Stimulated activated CD4-positive, alpha-beta T cell treated with anti-CD3 and anti-CD28 coated beads, Interleukin-4, amount 100 ng/mL, for 24 hours (primary cell): Measurements from ENCODE around the gene RIPOR1.
"Not testable (repeated sequence)": the region's sequence is repeated elsewhere in the genome, so short reads cannot be mapped to it uniquely, and the experiment has no call there.

Source experiments
- DNase-seq: peaks from one replicate; pipeline ENCODE4 v3.0.0-alpha.2; 2020

The RIPOR1 gene

DNA sequence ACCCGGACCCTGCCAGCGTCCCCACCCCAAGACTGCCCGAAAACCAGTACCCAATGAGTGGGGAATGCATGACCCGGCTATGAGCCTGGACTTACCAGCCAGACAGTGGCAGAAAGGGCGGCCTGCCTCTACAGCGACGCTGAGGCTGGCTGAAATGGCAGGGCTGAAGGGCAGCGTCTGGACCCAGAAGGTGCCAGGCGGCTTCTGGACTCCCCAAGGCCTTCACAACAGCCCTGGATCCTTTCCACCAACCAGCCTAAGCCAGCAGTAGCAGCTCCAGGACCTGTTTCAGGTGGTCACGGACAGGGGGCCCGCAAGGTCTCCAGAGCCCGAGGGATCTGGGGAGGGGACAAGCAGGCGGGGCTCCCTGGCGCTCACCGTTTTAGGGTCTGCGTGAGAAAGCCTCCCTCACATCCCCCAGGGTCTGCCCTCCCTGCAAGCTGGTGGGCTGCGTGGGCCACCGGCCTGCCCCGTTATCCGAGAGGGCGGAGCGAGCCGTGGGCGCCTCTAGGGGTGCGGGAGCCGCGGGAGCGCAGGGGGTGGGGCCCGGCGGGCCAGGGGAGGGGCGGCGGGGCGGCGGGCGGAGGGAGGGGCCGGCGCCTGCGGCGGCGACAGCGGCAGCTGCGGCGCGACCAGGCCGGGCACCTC is at the start of gene RIPOR1:
RIPOR1 (plus strand) TSS at position 608 of the 648 bp plus-strand sequence. CDS start 9,618 bp downstream, outside the sequence.
- DNase-seq, result peak; percentile 49

- DNase-seq, result peak; percentile 99
Observed at GRCh38 chr16:67480833-67481560, 47.6 kb upstream of the RIPOR1 start, which contains the start of gene ATP6V0D1. ATP6V0D1 (minus strand) TSS chr16:67481157; CDS start chr16:67481086, 71 bp downstream.

DNA sequence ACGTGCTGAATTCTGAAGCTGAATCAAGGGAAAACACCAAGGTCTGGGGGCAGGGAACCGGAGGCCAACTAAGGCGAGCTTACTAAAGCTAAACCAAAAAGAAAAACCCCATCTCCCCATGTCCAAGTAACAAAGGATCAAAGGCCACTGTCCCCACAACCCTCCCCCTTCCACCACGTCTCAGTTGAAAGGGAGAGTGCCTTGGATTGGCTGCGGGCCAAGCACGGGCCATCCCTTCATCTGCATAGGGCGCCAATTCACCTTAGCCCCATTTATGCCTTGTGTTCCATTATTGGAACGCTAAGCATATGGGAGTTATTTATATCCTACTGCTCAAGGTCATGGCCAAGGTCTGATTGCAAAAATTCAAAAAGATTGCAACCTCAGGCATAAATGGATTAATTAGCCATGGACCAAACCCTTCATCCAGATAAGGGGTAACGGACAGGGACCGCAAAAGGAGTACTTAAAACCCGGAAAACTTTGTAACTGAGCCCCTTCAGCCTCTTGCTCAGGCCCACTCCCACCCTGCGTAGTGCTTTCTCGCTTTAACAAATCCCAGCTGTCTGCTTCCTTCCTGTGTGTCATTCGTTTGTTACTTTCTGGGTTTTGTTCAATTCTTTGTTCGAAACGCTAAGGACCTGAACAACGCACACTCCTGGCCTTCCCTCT is 46.9 kb upstream of the RIPOR1 start:
- DNase-seq, result peak; percentile 52

GRCh38 chr16:67482233-67482924 is 46.2 kb upstream of the RIPOR1 start:
- DNase-seq, result peak; percentile 6

DNA sequence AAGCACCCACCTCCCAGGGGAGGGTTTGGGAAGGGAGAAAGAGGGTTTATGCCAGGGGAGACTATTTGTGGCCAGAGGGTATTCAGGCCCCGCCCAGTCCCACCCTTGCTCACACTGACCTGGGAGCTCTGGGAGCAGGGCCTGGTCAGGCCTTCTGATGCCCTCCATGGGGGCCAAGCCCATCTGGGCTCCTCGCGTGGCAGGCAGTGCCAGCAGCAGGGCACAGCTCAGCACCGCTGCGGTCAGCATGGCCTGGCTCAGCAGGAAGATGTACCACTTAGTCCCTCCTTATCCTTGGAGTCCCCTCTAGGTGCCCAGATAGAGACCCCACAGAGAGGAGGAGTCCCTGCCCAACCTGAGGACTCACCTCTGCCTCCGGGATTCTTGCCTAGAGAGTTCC is 45.5 kb upstream of the RIPOR1 start, which contains the start of gene AGRP:
AGRP (minus strand) TSS at position 398 of the 400 bp plus-strand sequence; CDS start at position 249, 149 bp downstream.
- DNase-seq, result no peak

GRCh38 chr16:67483731-67484525 is 44.7 kb upstream of the RIPOR1 start:
- no peak for DNase-seq

DNA sequence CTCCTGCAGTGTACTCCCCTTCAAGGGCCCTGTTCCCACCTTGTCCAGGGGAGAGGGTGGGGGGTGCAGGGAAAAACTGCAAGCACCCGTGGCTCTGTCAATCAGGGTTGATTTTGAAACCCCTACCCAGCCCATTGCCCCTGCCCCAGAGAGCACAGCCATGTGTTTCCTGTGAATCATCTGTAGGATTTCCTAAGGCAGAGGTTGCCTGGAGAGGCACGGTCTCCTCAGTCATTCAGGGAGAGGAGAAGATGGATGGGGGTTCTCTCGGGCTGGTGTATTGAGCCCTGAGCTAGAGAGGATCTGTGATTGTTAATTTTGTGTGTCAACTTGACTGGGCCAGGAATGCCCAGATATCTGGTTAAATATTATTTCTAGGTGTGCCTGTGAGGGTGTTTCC is 41.8 kb upstream of the RIPOR1 start:
- DNase-seq, result no peak

DNA sequence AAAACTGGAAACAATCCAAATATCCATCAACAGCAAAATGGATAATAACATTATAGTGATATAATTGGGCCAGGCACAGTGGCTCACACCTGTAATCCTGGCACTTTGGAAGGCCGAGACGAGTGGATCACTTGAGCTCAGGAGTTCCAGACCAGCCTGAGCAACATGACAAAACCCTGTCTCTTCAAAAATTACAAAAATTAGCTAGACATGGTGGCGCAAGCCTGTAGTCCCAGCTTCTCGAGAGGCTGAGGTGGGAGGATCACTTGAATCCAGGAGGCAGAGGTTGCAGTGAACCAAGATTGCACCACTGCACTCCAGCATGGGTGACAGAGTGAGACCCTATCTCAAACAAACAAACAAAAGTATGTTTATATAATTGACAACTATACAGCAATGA is 41.1 kb upstream of the RIPOR1 start:
- not testable (repeated sequence) for DNase-seq

DNA sequence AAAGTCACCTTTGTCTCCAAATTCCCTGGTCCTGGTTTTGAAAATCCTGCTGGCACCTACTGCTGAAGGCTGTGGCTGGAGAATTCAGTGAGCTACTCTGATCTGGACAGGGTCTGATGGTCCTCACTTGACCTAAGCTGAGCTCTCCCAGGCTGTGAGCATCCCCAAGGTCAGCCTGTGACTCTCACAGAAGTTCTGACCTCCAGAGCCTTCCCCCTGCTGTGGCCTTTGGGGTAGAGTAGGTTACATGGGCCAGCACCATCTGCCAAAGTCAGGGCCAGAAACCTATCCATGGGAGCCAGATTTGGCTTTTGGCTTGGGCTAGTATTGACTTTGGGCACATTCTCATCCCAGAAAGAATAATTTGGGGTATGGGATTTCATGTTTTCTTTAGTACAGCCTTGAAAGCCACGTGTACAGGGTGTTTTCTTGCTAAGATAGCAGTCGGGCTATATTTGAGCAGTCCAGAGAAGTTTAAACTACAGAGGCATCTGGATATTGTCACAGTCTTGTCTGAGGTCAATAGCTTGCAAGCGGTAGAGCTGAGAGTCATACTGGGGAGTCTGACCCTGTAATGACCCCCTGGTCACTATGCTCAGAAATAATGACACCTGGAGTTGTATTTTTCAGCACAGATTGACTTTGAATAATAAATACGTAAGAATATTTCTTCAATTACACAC is 39.1 kb upstream of the RIPOR1 start:
- no peak for DNase-seq

DNA sequence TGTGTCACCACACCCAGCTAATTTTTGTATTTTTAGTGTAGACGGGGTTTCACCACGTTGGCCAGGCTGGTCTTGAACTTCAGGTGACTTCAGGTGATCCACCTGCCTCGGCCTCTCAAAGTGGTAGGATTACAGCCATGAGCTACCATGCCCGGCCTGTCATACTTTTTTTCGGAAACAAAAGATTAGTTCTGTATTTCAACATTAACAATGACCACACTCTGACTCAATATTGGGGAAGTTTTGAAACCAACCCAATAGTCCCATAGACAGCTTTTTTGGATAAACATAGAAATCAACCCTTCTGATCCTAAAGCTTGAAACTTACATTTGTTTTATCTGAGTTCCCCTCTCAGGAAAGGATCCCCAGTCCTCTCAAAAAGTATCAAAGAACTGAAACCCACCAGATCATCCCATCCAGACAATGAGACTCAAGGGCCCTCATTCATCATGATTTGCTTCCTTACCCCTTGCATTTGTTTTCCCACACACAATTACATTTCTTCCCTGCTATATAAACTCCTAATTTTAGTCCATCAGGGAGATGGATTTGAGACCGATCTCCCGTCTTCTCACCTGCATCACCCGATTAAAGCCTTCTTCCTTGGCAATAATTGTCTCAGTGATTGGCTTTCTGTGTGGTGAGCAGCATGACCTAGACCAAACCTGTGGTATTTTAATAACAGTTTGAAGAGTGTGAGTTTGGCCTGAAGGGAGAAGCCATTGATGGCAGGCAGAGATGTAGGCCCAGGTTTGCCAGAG is 38.1 kb upstream of the RIPOR1 start:
- no peak for DNase-seq

DNA sequence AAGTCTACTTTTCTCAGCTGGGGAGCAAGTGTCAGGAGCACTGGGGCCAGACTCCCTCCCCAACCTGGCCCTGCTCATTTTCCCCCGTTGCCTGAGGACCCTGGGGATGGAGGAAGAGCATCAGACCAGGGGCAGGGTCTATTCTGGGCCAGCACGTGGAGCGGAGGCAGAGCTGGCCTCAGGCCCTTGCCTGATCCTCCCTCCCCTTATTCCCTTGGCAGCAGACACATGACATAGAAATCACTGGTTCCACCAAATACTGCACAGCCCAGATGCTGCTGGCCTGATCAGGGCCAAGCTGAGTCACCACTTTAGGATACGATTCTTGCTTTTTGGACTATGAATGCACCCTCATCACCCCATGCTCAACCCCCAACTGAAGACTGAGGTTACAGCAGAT is 29.5 kb upstream of the RIPOR1 start:
- no peak for DNase-seq

DNA sequence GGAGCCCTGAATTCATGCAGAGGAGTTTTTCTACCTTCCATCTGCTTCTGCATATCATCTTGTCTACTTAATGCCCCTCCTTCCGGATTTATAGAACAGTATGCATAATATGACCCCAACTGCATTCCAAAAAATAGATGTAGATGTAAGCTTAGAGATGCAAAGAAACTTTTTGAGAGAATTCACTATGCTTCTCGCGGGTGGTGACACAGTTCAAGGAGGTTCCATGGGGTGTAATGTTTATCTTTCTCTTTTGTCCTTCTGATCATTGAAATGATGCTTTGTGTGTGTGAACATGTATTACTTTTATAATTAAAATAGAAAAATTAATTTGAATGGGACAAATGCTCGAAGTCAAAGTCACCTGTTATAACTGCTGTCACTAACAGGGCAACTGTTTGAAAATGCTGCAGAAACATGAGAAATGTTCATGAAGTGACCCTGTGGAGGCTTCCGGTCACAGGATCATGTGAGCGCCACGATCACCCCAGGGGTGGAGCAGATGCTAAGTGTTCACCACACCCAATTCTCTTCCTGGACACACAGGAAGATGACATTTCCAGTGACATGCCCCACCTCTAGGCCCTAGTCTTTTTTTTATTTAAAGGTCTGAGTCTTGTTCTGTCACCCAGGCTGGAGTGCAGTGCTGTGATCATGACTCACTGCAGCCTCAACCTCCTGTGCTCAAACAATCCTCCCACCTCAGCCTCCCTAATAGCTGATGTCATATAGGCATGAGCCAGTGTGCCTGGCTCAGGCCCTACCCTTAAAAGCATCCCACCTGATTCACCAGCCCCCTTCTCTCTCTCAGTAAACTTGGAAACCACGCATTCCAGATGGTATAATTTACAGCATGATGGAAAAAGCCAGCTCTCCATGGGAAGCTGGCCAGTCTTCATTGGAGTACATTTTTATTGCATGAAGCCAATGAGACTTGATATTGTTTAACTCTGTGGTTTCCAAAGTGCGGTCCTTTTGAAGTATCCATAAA is 24.3 kb upstream of the RIPOR1 start:
- DNase-seq, result peak; percentile 32

DNA sequence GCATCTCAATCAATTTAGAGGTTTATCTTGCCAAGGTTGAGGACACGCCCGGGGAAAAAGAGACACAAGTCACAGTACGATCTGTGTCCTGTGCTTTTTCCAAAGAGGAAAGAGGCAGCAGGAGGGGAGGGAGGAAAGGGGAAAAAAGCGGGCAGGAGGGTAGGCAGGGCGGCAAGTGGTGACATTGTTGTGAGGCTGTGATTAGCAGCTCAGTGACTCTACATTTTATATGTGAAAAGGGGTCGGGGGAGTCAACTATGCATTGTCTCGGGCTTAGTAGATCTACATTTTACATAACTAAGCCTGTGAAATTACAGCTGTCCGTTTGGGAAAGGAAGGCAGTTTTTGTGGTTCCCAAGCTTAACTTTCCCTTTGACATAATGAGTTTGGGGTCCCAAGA is 22.2 kb upstream of the RIPOR1 start:
- no peak for DNase-seq

GRCh38 chr16:67509016-67509415 is 19.6 kb upstream of the RIPOR1 start:
- DNase-seq, result no peak

DNA sequence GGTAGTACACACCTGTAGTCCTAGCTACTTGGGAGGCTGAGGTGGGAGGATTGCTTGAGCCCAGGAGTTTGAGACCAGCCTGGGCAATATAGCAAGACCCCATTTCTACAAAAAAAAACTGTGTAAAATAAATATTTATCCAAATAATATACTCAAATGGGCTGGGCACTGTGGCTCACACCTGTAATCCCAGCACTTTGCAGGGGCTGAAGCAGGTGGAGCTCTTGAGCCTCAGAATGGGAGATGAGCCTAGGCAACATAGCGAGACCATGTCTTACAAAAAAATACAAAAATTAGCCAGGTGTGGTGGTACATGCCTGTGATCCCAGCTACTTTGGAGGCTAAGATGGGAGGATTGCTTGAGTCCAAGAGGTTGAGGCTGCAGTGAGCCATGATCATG is 14.7 kb upstream of the RIPOR1 start:
- DNase-seq, result not testable (repeated sequence)

DNA sequence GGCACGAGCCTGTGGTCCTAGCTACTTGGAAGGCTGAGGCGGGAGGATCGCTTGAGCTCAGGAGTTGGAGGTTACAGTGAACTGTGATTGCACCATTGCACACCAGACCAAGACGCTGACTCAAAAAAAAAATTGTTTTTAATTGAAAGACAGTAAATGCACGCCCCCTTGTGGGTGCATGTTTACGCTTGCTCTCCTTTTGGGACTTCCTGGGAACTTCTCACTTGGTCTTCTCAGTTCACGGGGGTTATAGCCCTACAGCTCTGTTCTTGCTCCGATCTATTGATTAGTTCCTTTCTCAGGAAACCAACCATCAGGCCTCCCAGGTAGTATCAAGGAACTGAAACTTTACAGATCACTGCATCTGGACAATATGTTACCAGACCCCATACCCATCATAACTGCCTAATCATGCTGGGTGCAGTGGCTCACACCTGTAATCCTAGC is 14.2 kb upstream of the RIPOR1 start:
- peak; percentile 82 for DNase-seq

DNA sequence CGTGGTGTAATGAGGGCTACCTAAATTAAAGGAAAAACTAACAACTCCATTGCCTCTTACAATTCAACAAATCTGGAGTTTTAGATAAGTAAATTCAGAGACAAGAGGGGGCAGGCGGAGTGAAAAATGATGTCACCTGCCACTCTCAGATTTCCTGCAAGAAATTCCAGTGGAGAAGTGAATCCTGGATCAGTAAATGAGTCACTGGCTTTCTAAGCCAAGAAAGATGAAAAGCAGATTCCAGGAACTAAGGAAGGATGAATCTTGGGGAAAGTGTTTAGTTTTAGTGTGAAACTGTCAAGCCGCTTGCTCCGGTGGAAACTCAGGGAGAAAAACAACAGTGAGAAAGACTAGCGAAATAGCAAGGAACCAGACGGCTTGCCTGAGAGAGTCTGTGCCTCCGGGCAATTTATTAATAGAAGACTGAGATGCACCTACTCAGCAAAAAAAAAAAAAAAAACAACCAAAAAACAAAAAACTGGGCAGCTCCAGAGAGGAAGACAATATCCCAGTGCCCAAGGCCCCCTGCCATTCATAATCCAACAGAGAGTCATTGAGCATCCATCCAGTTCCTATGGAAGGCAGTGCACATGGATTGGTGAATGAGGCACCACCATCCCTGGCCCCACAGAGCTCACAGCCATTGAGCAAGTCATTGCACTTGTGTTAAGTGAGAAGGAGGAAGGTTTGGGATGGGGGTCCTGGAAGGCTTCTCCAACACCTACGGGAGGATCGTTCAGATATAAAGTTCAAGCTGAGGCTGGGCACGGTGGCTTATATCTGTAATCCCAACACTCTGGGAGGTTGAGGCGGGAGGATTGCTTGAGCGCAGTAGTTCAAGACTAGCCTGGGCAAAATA is 12.1 kb upstream of the RIPOR1 start:
- DNase-seq, result no peak

DNA sequence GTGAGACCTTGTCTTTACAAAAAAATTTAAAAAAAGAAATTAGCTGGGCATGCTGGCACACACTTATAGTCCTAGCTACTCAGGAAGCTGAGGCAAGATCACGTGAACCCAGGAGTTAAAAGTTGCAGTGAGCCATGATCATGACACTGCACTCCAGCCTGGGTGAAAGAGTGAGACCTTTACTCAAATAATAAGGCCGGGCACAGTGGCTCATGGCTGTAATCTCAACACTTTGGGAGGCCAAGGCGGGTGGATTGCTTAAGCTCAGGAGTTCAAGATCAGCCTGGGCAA is 11.5 kb upstream of the RIPOR1 start:
- DNase-seq, result no peak
